HG03460 (cell line): Measurements from ENCODE around the gene RASSF8.

ENCODE experiments used
- ATAC-seq: cut with Tn5 transposase; IDR thresholded peaks from one replicate; pipeline ENCODE4 v1.9.1; 2021; ENCODE audit not compliant: unreplicated experiment

RASSF8 gene

DNA sequence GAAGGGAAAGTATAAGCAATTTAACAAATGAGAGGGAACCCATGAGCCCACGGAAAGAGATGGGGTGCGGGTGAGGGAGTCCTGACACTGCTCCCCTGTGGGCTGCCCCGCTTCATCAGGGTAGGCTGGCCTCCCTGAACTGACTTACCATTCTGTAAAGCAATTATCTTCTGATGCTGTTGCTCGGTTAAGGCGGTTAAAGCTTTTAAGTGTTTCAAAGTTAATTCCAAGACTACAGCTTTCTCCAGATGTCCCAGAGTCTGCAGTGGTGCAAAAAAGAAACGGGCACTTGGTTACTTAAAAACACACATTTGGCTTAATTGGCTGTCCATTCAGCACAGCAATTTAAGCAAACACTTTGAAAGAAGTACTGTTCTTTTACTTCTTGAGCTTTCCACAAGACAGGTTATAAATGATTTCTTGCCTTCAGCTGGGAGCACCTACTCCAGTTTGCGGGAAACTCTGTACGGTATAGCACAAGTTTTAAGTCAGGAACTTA is 165.0 kb downstream of the RASSF8 start:
- no peak for ATAC-seq

DNA sequence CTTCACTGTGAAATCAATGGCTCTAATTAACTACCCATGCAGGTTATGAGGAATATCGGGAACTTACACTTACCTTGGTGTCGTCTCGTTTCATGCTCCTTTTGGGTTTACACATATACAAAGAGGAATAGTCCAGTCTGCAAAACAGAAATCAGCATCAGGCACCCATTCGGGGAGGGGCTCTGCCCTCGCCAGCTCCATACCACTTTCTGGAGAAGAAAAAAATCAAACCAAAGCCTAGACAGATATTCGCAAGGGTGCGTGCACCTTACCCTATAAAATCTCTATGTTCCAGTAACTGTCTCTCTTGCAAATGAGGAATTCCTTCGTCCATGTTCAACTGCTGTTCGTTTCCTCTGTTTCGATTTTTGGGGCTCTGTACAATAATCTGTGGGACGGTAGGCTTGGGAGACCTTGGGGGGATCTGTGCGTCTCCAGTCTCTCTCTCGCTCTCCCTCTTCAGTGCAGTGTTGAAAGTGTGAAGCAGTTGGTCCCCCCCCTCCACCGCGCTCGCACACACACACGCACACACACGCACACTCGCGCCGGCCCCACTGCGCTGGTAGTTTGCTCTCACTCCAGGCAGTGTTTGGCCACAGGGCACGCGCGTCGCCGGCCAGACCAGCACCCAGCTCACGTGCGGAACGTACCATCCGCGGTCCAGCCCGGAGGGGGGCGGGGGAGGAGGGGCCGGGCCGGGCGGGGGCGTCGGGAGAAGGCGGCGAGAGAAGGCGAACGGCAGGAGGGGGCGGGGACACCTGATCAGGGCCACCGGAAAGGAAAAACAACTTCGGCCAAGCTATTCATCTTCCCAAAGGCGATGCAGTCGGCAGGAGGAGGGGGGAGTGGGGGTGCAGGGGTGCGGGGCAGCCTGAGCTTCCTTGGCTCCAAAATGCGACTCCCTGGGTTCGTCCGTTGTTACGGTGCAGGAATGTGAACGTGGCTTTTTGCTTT is 166.2 kb downstream of the RASSF8 start, which contains the start of gene BHLHE41:
BHLHE41 (minus strand) TSS at position 592 of the 954 bp plus-strand sequence; CDS start at position 334, 258 bp downstream.
- ATAC-seq: no peak

DNA sequence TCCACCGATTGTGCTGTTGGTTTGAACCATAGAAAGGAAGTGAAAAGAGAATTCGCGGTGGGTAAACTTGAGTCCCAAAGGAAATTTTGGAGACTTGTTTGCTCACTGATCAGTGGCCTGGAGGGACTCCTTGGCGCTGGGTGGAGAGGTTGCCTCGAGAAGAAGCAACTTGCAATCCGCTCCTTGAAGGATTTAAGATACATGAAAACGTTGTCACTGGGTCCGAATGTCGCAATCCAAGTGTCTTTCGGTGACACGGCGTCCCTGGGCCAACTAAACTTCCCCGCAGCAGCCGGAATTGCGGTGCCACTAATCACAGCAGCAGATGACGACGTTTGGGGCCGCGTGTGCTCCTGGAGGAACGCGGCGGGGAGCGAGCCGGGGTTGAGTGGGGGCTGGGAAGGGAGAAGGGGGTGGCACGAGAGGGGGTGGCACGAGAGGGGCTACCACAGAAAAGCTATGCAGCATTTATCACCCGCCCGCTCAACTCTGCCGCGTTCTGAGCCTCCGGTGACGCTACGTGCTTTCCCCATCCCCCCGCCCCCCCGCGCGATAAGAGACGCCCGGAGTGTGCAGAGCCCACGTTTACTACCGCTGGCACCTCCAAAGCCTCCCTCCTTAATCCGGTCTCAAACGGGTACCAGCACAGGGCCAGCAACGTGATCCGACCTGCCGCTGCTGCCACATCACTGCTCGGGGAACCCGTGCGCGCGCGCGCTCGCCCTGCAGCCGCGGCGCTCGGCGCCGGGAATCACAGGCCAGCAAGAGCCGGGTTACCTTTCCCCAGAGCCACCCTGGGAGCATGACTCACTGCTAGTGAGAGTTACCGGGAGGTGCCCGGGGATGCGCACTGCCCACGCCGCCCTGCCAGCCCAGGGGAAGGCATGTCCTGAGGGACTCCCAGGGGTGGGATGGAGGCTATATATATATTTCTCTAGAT is 167.2 kb downstream of the RASSF8 start:
- ATAC-seq: peak; percentile 26

DNA sequence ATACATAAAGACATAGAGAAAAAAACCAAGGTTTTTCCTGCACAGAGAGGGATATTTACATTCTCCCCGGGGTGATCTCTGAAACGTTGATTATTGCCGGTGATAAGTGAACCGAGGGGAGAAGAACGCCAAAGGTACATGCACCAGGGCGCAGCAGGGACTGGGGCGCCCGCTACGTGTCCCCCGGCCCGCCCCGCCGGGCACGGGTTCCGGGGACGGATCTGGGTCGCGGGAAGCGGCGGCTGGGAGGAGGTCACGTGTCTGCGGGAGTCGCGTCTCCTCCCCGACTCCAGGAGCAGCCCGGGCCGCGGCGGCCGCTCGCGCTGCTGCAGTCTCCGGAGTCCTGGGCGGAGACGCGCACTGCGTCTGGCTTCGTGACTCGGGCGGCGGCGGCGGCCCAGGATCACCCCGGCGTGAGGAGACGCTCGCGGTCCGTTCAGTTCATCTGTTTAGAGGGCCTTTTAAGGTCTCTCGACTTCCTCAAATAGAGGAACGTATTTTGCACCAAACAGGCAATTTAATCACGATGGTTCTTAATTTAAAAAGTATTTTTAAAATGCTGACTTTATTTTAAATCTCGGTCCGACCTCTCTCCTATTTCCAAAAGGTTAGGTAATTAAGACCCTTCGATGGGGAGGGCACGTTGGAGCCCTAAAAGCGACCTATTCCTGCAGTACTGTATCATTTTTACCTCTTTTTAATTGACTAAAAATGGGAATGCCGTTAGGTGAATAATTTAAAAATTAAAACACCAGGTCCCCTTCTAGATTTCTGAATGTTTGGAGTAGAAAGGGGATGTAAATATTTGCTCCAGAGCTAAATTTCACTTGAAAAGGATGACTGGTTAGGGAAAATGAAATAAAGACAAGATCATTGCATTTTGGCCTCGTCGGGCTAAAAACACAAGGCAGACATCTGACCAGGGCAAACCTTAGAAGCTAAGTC is 168.1 kb downstream of the RASSF8 start:
- ATAC-seq: peak; percentile 34

DNA sequence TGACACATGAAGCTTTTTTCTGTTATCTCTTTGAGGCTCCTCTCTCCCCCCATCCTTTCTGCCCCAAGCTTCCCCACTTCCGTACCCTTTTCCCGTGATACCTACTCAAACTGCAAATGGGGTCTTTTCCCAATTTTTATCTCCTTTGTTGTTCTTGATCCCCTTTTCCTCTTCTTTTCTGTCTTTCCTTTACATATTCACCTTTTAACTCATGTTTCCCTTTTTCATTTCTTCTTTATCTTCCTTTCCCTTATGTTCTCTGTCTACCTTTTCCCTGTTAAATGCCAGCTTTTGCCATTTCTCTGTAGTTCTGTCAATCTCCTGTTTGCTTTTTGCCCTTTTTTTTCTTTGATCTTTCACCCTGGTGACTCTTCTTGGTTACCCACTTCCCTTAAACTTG is 168.9 kb downstream of the RASSF8 start:
- ATAC-seq: no peak

DNA sequence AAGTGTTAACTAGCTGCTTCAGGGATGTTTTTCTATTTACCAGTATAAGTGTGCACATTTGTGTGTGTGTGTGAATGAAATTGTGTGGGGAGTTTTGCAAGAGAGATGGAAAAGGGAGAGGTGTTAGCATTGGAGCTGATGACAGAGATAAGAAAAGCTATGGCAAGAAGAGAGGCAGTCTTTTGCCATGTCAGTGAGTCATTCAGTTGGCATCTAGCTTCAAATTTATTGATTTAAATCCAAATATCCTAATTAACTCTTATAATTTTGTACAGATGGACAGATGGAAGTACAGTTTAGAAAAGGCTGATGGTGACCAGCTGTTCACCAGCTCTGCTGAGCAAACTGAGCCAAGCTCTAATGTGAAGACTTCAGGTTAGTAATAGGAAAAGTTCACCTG is 169.7 kb downstream of the RASSF8 start:
- ATAC-seq: no peak
